Panc1 (cell line): ENCODE results near the gene DCAF5. TPM values are rescaled to one million over a fixed set of nuclear protein-coding genes. Genes with fewer than 3 reads are reported as not detected.

Experiments used
- ATAC-seq: fragments of 200-7000 bp; cut with Tn5 transposase; 2 replicates; pipeline ENCODE4 v1.9.1; 2020; ENCODE audit warnings: mild to moderate bottlenecking, moderate library complexity
- BruUV-seq: library from RNA; stranded (reverse); fragments of 400-500 nt; replicated peaks from 2 replicates; lab custom pipeline; 2021; lab: Mats Ljungman, UMichigan
- CTCF ChIA-PET: fragments of 300-600 bp; sonication (Branson Sonifier 250); formaldehyde crosslinking; loops from one replicate; lab custom pipeline; 2022; ENCODE audit warnings: antibody characterized with exemption; lab: Charles Lee
- POLR2A ChIA-PET: fragments of 300-600 bp; sonication (Branson Sonifier 250); formaldehyde crosslinking; loops from one replicate; lab custom pipeline; 2022; ENCODE audit warnings: antibody characterized with exemption; lab: Charles Lee
- DNase-seq: peaks from one replicate; pipeline ENCODE4 v3.0.0-alpha.2; 2010; ENCODE audit warnings: low read depth, low spot score
- H3K27ac ChIP-seq: 2 replicates; pipeline ENCODE4 v1.5.1; 2011; ENCODE audit warnings: mild to moderate bottlenecking, low read length, inconsistent platforms
- H3K27me3 ChIP-seq: fragments of 200-500 bp; sonication (Bioruptor generic); 2 replicates; pipeline ENCODE4 v1.6.0; 2014; ENCODE audit warnings: low read length, inconsistent platforms; ENCODE audit not compliant: control insufficient read depth, insufficient read depth
- H3K36me3 ChIP-seq: fragments of 200-500 bp; sonication (Bioruptor generic); 2 replicates; pipeline ENCODE4 v1.5.1; 2014; ENCODE audit warnings: inconsistent platforms, mild to moderate bottlenecking, low read length, moderate library complexity; ENCODE audit not compliant: control insufficient read depth, insufficient read depth
- H3K4me1 ChIP-seq: 2 replicates; pipeline ENCODE4 v1.5.1; 2011; ENCODE audit warnings: inconsistent platforms, mild to moderate bottlenecking, low read length, moderate library complexity; ENCODE audit not compliant: control insufficient read depth, insufficient read depth
- H3K4me3 ChIP-seq, 2 experiments: 2 replicates each; pipeline ENCODE4 v1.5.1; 2011 to 2012; ENCODE audit warnings: low read depth in 2 of 2, low read length in 2 of 2, mild to moderate bottlenecking in 2 of 2, inconsistent platforms in 1 of 2, moderate library complexity in 1 of 2
- H3K9me3 ChIP-seq: fragments of 200-500 bp; sonication (Bioruptor generic); 2 replicates; pipeline ENCODE4 v1.5.1; 2014; ENCODE audit warnings: low read depth, mild to moderate bottlenecking, inconsistent platforms, low read length, moderate library complexity; ENCODE audit not compliant: control insufficient read depth, insufficient read depth
- CTCF ChIP-seq: fragments of 450-650 bp; IDR thresholded peaks from 2 replicates; pipeline ENCODE4 v1.5.1; 2017; ENCODE audit warnings: mild to moderate bottlenecking
- POLR2AphosphoS5 ChIP-seq: IDR thresholded peaks from 2 replicates; pipeline ENCODE4 v1.6.1; 2012; ENCODE audit warnings: mild to moderate bottlenecking, low read depth, low read length, moderate library complexity
- REST ChIP-seq, 2 experiments: IDR thresholded peaks; 2 replicates each; pipeline ENCODE4 v1.6.1; 2011 to 2012; ENCODE audit warnings: low read depth in 2 of 2, control low read depth in 1 of 2, low read length in 1 of 2, mild to moderate bottlenecking in 1 of 2, moderate library complexity in 1 of 2; ENCODE audit not compliant: insufficient read depth in 1 of 2
- SIN3A ChIP-seq: IDR thresholded peaks from 2 replicates; pipeline ENCODE4 v1.6.1; 2012; ENCODE audit warnings: low read depth, mild to moderate bottlenecking, low read length, moderate library complexity, borderline replicate concordance; ENCODE audit not compliant: insufficient read depth
- TCF7L2 ChIP-seq: IDR thresholded peaks from 2 replicates; pipeline ENCODE4 v1.6.1; 2011; ENCODE audit warnings: mild to moderate bottlenecking, low read depth, low read length, inconsistent platforms
- in situ Hi-C: cut with HindIII; loops from 2 replicates; pipeline ENCODE4 v1.10.0; 2016; ENCODE audit warnings: low sequenced_read_pairs, low pct_unique_long_range_greater_than_20kb
- intact Hi-C: fragments of 100-400 bp; cut with micrococcal nuclease; formaldehyde crosslinking; loops from one replicate; pipeline ENCODE4 v1.10.0; 2022; ENCODE audit not compliant: unreplicated experiment
- total RNA-seq: library from RNA; stranded (reverse); gene quantifications from one replicate; pipeline ENCODE4 v1.2.1, GENCODE V29; 2021; ENCODE audit not compliant: unreplicated experiment

Gene DCAF5
- total RNA-seq, 1 experiment from 2014 or later, result 27.6 TPM

- Histone ChIP-seq H3K36me3 (peaks cover 3% of the 10 kb centered on the region), H3K4me1 (peaks cover 25% of the 10 kb centered on the region), H3K4me3 (no peak overlapping the region), H3K27me3 (no peaks in the 10 kb centered on the region), H3K9me3 (no peaks in the 10 kb centered on the region), H3K27ac (no peak overlapping the region)
- ChIA-PET CTCF (no interaction called here), POLR2A (interaction anchor here (0.6 kb wide), 1 partner anchor 238 kb away, joined by 4 read pairs; no protein-coding TSS in a partner anchor)
- in situ Hi-C loops (no loop called here), intact Hi-C loops (no loop called here)
- no peak for DNase-seq
- BruUV-seq, result no TSS peak
- ATAC-seq, result no peak
- TF ChIP-seq TCF7L2 (no peak), POLR2AphosphoS5 (no peak), CTCF (no peak), SIN3A (no peak), REST (IDR thresholded peaks at IDR 0.05; ENCODE audit: insufficient read depth in 1 of 2, low read depth in 2 of 2, low read length in 1 of 2) (no peak)
These were observed 3.3 kb downstream of the DCAF5 start for GRCh38 chr14:69149461-69150244.

GRCh38 chr14:69142101-69142500 lies 10.8 kb downstream of the DCAF5 start:
- no TSS peak for BruUV-seq
- Histone ChIP-seq H3K27ac (no peak overlapping the region), H3K9me3 (no peaks in the 10 kb centered on the region), H3K27me3 (no peaks in the 10 kb centered on the region), H3K36me3 (no peaks in the 10 kb centered on the region; the same call in 1 of the 2 replicates), H3K4me1 (no peaks in the 10 kb centered on the region), H3K4me3 (no peak overlapping the region)
- ATAC-seq (no peak), DNase-seq (no peak)
- no peak for TF ChIP-seq REST (IDR thresholded peaks at IDR 0.05; ENCODE audit: insufficient read depth in 1 of 2, low read depth in 2 of 2, low read length in 1 of 2)
- no peak for TF ChIP-seq TCF7L2
- no peak for TF ChIP-seq CTCF
- no peak for TF ChIP-seq POLR2AphosphoS5
- no peak for TF ChIP-seq SIN3A
- in situ Hi-C loops (no loop called here), intact Hi-C loops (no loop called here)
- ChIA-PET CTCF (no interaction called here), POLR2A (no interaction called here)
